Natural killer cell (primary cell): ENCODE results near the gene SUPT7L. TPM values are rescaled to one million over a fixed set of nuclear protein-coding genes. Genes with fewer than 3 reads are reported as not detected.
A peak's percentile ranks its signal among the peaks of the same experiment; 100 is the strongest.
"Not testable (repeated sequence)": the region's sequence is repeated elsewhere in the genome, so short reads cannot be mapped to it uniquely, and the experiment has no call there.

Experiments used
- ATAC-seq, 3 donors: fragments of 150-1000 bp in 2 of 3; fragments of 200-7000 bp in 1 of 3; cut with Tn5 transposase; 1 replicate in 1 of 3; 2 replicates in 2 of 3; pipeline ENCODE4 v1.10.0; 2021; ENCODE audit warnings: mild to moderate bottlenecking in 2 of 3, moderate library complexity in 2 of 3
- DNase-seq, 2 donors: peaks; one replicate each; pipeline versions ENCODE4 v3.0.0 to v3.0.0-alpha.2; 2013 to 2021; ENCODE audit warnings: mixed read lengths in 1 of 2
- H3K27ac ChIP-seq: one replicate; pipeline ENCODE4 v1.5.1; 2013; ENCODE audit warnings: mild to moderate bottlenecking, low read length
- H3K27me3 ChIP-seq: one replicate; pipeline ENCODE4 v1.6.1; 2013; ENCODE audit warnings: low read length; ENCODE audit not compliant: control insufficient read depth, insufficient read depth
- H3K36me3 ChIP-seq: one replicate; pipeline ENCODE4 v1.6.1; 2013; ENCODE audit warnings: low read length; ENCODE audit not compliant: control insufficient read depth, insufficient read depth
- H3K4me1 ChIP-seq: one replicate; pipeline ENCODE4 v1.6.1; 2013; ENCODE audit warnings: low read length; ENCODE audit not compliant: control insufficient read depth, insufficient read depth
- H3K4me3 ChIP-seq: one replicate; pipeline ENCODE4 v1.5.1; 2013; ENCODE audit warnings: low read length
- H3K9me3 ChIP-seq: one replicate; pipeline ENCODE4 v1.6.1; 2013; ENCODE audit warnings: low read length; ENCODE audit not compliant: control insufficient read depth, insufficient read depth
- H3K27ac Mint-ChIP-seq, 2 donors: one replicate each; pipeline ENCODE4 v1.8.0; 2022; ENCODE audit warnings: mild to moderate bottlenecking in 2 of 2, mixed read lengths in 2 of 2, moderate library complexity in 1 of 2
- H3K27me3 Mint-ChIP-seq, 2 donors: one replicate each; pipeline ENCODE4 v1.8.0; 2022; ENCODE audit warnings: low read depth in 2 of 2, mixed read lengths in 2 of 2
- H3K36me3 Mint-ChIP-seq: one replicate; pipeline ENCODE4 v1.8.0; 2022; ENCODE audit warnings: mixed read lengths
- H3K4me1 Mint-ChIP-seq, 2 donors: one replicate each; pipeline ENCODE4 v1.8.0; 2022; ENCODE audit warnings: mixed read lengths in 2 of 2
- H3K4me3 Mint-ChIP-seq: one replicate; pipeline ENCODE4 v1.8.0; 2022; ENCODE audit warnings: mild to moderate bottlenecking, moderate library complexity, mixed read lengths
- H3K9me3 Mint-ChIP-seq, 2 donors: one replicate each; pipeline ENCODE4 v1.8.0; 2022; ENCODE audit warnings: mixed read lengths in 2 of 2
- CTCF ChIP-seq: fragments of 200-600 bp; IDR thresholded peaks from one replicate; pipeline ENCODE4 v1.8.0; 2022; ENCODE audit warnings: antibody characterized with exemption
- WGBS: methylation state at CpG from one replicate; pipeline ENCODE4 v1.1.7; 2013; ENCODE audit warnings: missing lambda C conversion rate; ENCODE audit not compliant: insufficient coverage; 5-methylcytosine and 5-hydroxymethylcytosine counted together
- intact Hi-C: fragments of 100-400 bp; cut with micrococcal nuclease; formaldehyde crosslinking; loops from one replicate; pipeline ENCODE4 v1.14.2; 2022
- total RNA-seq, 4 donors: library from RNA; stranded (reverse); fragments of 120-200 nt in 1 of 4; gene quantifications; one replicate each; pipeline versions ENCODE4 v1.2.3 to v1.2.4, GENCODE V29; 2013 to 2022

Gene SUPT7L
- total RNA-seq, 3 donors from 2014 or later (not counting 1 experiment from before 2014, with no cell fraction given): 52.2 to 53.7 (median 52.8) TPM

- H3K27me3 Mint-ChIP-seq: no peaks in the 10 kb centered on the region
- peaks cover 12% of the 10 kb centered on the region for H3K36me3 Mint-ChIP-seq
- peak overlapping the region; percentile 52 for H3K27ac ChIP-seq
- peak overlapping the region; percentile 69 for H3K4me3 ChIP-seq
- no peaks in the 10 kb centered on the region for H3K9me3 Mint-ChIP-seq
- H3K27ac Mint-ChIP-seq: no peak overlapping the region
- peaks cover 32% of the 10 kb centered on the region for H3K36me3 ChIP-seq
- intact Hi-C loops: loop anchor here (2.0 to 5.0 kb wide), 3 partner anchors 34 to 55 kb away; partner anchors contain the start of genes SLC4A1AP, SUPT7L and ZNF512
- H3K4me1 Mint-ChIP-seq: peaks cover 13 to 20% of the 10 kb centered on the region in 2 donors
- 11% methylated on average over 21 of the region's 21 CpGs for WGBS
- TF ChIP-seq CTCF: no peak
- no peaks in the 10 kb centered on the region for H3K9me3 ChIP-seq
- peak in 1 of 2 donors; percentile 12 for DNase-seq
- H3K4me1 ChIP-seq: peaks cover 13% of the 10 kb centered on the region
- peak; percentile 6 to 21 (median 12) for ATAC-seq
- H3K4me3 Mint-ChIP-seq: no peak overlapping the region
- no peaks in the 10 kb centered on the region for H3K27me3 ChIP-seq
Measured at GRCh38 chr2:27627963-27628766, 35.2 kb downstream of the SUPT7L start.

GRCh38 chr2:27626921-27627320 lies 36.5 kb downstream of the SUPT7L start:
- H3K27ac ChIP-seq, H3K27me3 Mint-ChIP-seq, H3K27ac Mint-ChIP-seq, H3K9me3 ChIP-seq, H3K4me3 ChIP-seq, ATAC-seq, H3K9me3 Mint-ChIP-seq, H3K27me3 ChIP-seq, H3K4me3 Mint-ChIP-seq, DNase-seq: not testable (repeated sequence)
- WGBS: 47% methylated on average over 3 of the region's 3 CpGs
- Histone ChIP-seq H3K36me3 (peaks cover 34% of the 10 kb centered on the region), H3K4me1 (peaks cover 13% of the 10 kb centered on the region)
- H3K36me3 Mint-ChIP-seq: peaks cover 17% of the 10 kb centered on the region
- intact Hi-C loops: loop anchor here (5.0 kb wide), 1 partner anchor 35 kb away; the partner anchor contains the start of genes SLC4A1AP and SUPT7L
- H3K4me1 Mint-ChIP-seq: peaks cover 13 to 20% of the 10 kb centered on the region in 2 donors

DNA sequence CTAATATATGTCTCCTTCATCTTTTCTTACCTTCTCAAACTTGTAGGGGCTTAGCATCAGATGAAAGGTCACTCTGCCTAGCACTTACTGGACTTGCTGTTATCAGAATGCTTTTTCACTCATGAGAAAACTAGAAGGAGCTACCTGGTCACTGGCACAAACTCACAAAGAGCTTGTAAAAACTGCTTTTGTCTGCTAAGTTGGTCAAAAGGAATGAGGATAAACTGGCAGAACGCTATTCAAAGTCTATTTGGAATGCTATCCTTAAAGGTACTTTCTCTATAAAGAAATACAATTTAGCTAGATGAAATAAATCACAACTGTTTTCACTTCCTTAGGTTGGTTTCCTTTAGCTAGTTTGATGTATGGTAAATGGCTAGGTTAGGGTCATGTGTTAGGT lies 37.1 kb downstream of the SUPT7L start:
- ATAC-seq, H3K27me3 ChIP-seq, H3K27ac Mint-ChIP-seq, H3K9me3 ChIP-seq, H3K4me3 ChIP-seq, H3K9me3 Mint-ChIP-seq, DNase-seq, H3K27me3 Mint-ChIP-seq, H3K27ac ChIP-seq, H3K4me3 Mint-ChIP-seq: not testable (repeated sequence)
- H3K36me3 Mint-ChIP-seq: peaks cover 18% of the 10 kb centered on the region
- Histone ChIP-seq H3K36me3 (peaks cover 35% of the 10 kb centered on the region), H3K4me1 (peaks cover 13% of the 10 kb centered on the region)
- H3K4me1 Mint-ChIP-seq: peaks cover 13 to 20% of the 10 kb centered on the region in 2 donors
- intact Hi-C loops: loop anchor here (5.0 kb wide), 1 partner anchor 36 kb away; the partner anchor contains the start of genes SLC4A1AP and SUPT7L
- no CpG with 5 or more reads among the region's 1 CpG for WGBS

GRCh38 chr2:27624943-27625342 lies 38.5 kb downstream of the SUPT7L start:
- intact Hi-C loops: loop anchor here (5.0 kb wide), 1 partner anchor 37 kb away; the partner anchor contains the start of genes SLC4A1AP and SUPT7L
- Histone ChIP-seq H3K27me3 (no peaks in the 10 kb centered on the region), H3K27ac (no peak overlapping the region), H3K4me3 (no peak overlapping the region), H3K4me1 (peaks cover 10% of the 10 kb centered on the region), H3K36me3 (peaks cover 39% of the 10 kb centered on the region), H3K9me3 (no peaks in the 10 kb centered on the region)
- Mint-ChIP-seq H3K4me3 (no peak overlapping the region), H3K27ac (peak overlapping the region in 1 of 2 donors; percentile 39), H3K36me3 (peaks cover 19% of the 10 kb centered on the region), H3K9me3 (no peaks in the 10 kb centered on the region), H3K27me3 (no peaks in the 10 kb centered on the region), H3K4me1 (peaks cover 10 to 13% of the 10 kb centered on the region in 2 donors)
- DNase-seq: no peak
- ATAC-seq: no peak
- TF ChIP-seq CTCF: no peak
